ENCODE measurements around the gene TIMP2.

- TF ChIP-seq CTCF (IDR thresholded peaks at IDR 0.05; ENCODE audit: poor library complexity) (no peak), EZH2 (IDR thresholded peaks at IDR 0.05; ENCODE audit: borderline replicate concordance) (no peak), EZH2phosphoT487 (IDR thresholded peaks at IDR 0.05; ENCODE audit: low read depth, severe bottlenecking, unreplicated experiment) (no peak)
Measured at GRCh38 chr17:78868391-78868790, 56.8 kb downstream of the TIMP2 start.
